SK-N-SH treated with all-trans-retinoic acid at 6 μM for 48 hours (cell line): ENCODE results near the gene WWC2.

Experiments
- ATAC-seq: fragments of 200-7000 bp; cut with Tn5 transposase; 3 replicates; pipeline ENCODE4 v1.9.1; 2020; ENCODE audit warnings: mild to moderate bottlenecking, moderate library complexity
- ARNTL ChIP-seq: fragments of 450-650 bp; formaldehyde crosslinking; IDR thresholded peaks from 2 replicates; pipeline ENCODE4 v1.5.0; 2020; ENCODE audit warnings: low read depth, mild to moderate bottlenecking, moderate library complexity, borderline replicate concordance
- CREB5 ChIP-seq: fragments of 250-450 bp; sonication (Bioruptor Pico); IDR thresholded peaks from 2 replicates; pipeline ENCODE4 v1.5.1; 2020; ENCODE audit warnings: low read depth, mild to moderate bottlenecking, moderate library complexity
- CSDC2 ChIP-seq: fragments of 250-450 bp; sonication (Bioruptor Pico); IDR thresholded peaks from 2 replicates; pipeline ENCODE4 v1.5.0; 2020; ENCODE audit warnings: mild to moderate bottlenecking, moderate library complexity
- CSRNP3 ChIP-seq: fragments of 250-450 bp; sonication (Bioruptor Pico); IDR thresholded peaks from 2 replicates; pipeline ENCODE4 v1.5.1; 2021; ENCODE audit warnings: mild to moderate bottlenecking, moderate library complexity
- GLIS3 ChIP-seq: fragments of 250-450 bp; sonication (Bioruptor Pico); IDR thresholded peaks from 2 replicates; pipeline ENCODE4 v1.5.0; 2020; ENCODE audit warnings: mild to moderate bottlenecking, moderate library complexity
- ISL1 ChIP-seq: fragments of 250-450 bp; sonication (Bioruptor Pico); IDR thresholded peaks from 2 replicates; pipeline ENCODE4 v2.1.2; 2022; ENCODE audit warnings: mild to moderate bottlenecking, moderate library complexity
- OSR1 ChIP-seq: fragments of 250-450 bp; sonication (Bioruptor Pico); IDR thresholded peaks from 2 replicates; pipeline ENCODE4 v1.8.0; 2022; ENCODE audit warnings: moderate library complexity, mild to moderate bottlenecking, inconsistent platforms
- PATZ1 ChIP-seq: fragments of 250-450 bp; sonication (Bioruptor Pico); IDR thresholded peaks from 2 replicates; pipeline ENCODE4 v1.8.0; 2020; ENCODE audit warnings: mild to moderate bottlenecking, moderate library complexity, borderline replicate concordance
- POU6F1 ChIP-seq: fragments of 250-450 bp; sonication (Bioruptor Pico); IDR thresholded peaks from 2 replicates; pipeline ENCODE4 v1.8.0; 2021; ENCODE audit warnings: low read depth, mild to moderate bottlenecking, moderate library complexity, borderline replicate concordance
- PPARA ChIP-seq: fragments of 250-450 bp; sonication (Bioruptor Pico); IDR thresholded peaks from 2 replicates; pipeline ENCODE4 v1.5.0; 2020; ENCODE audit warnings: mild to moderate bottlenecking, borderline replicate concordance
- RARB ChIP-seq: fragments of 250-450 bp; sonication (Bioruptor Pico); IDR thresholded peaks from 2 replicates; pipeline ENCODE4 v1.8.0; 2021; ENCODE audit warnings: mild to moderate bottlenecking, moderate library complexity
- SNAI2 ChIP-seq: fragments of 250-450 bp; sonication (Bioruptor Pico); IDR thresholded peaks from 2 replicates; pipeline ENCODE4 v1.5.0; 2020; ENCODE audit warnings: mild to moderate bottlenecking, moderate library complexity
- TCF4 ChIP-seq: fragments of 250-450 bp; sonication (Bioruptor Pico); IDR thresholded peaks from 2 replicates; pipeline ENCODE4 v1.8.0; 2021; ENCODE audit warnings: mild to moderate bottlenecking, moderate library complexity, borderline replicate concordance
- TOX ChIP-seq: fragments of 250-450 bp; sonication (Bioruptor Pico); IDR thresholded peaks from 2 replicates; pipeline ENCODE4 v1.8.0; 2021; ENCODE audit warnings: mild to moderate bottlenecking, moderate library complexity, borderline replicate concordance
- ZC3H10 ChIP-seq: fragments of 250-450 bp; sonication (Bioruptor Pico); IDR thresholded peaks from 2 replicates; pipeline ENCODE4 v1.5.1; 2021; ENCODE audit warnings: mild to moderate bottlenecking, moderate library complexity
- ZFP3 ChIP-seq: fragments of 250-450 bp; sonication (Bioruptor Pico); IDR thresholded peaks from 2 replicates; pipeline ENCODE4 v1.5.0; 2020; ENCODE audit warnings: mild to moderate bottlenecking, moderate library complexity
- ZFP30 ChIP-seq: fragments of 450-650 bp; formaldehyde crosslinking; IDR thresholded peaks from 2 replicates; pipeline ENCODE4 v1.5.0; 2022; ENCODE audit warnings: mild to moderate bottlenecking, moderate library complexity
- ZNF565 ChIP-seq: fragments of 450-650 bp; formaldehyde crosslinking; conservative IDR thresholded peaks from 2 replicates; pipeline ENCODE4 v1.5.0; 2020; ENCODE audit warnings: low read depth, mild to moderate bottlenecking, moderate library complexity
- ZNF70 ChIP-seq: fragments of 450-650 bp; formaldehyde crosslinking; IDR thresholded peaks from 2 replicates; pipeline ENCODE4 v1.5.0; 2020; ENCODE audit warnings: mild to moderate bottlenecking, moderate library complexity
- ZNF8 ChIP-seq: fragments of 450-650 bp; formaldehyde crosslinking; IDR thresholded peaks from 2 replicates; pipeline ENCODE4 v1.5.0; 2020; ENCODE audit warnings: mild to moderate bottlenecking, moderate library complexity

Gene WWC2

GRCh38 chr4:183314806-183315205, 215.7 kb downstream of the WWC2 start:
- ATAC-seq = no peak
- no peak for TF ChIP-seq TOX
- no peak for TF ChIP-seq ZNF70 (CRISPR knock-in tag)

GRCh38 chr4:183318656-183319055, 219.6 kb downstream of the WWC2 start:
- no peak for ATAC-seq
- TF ChIP-seq ISL1 (CRISPR knock-in tag) (no peak), ZC3H10 (no peak), CREB5 (CRISPR knock-in tag) (no peak), OSR1 (no peak), POU6F1 (CRISPR knock-in tag) (no peak), RARB (CRISPR knock-in tag) (no peak), ZNF565 (CRISPR knock-in tag) (no peak), ZNF8 (no peak), ZFP3 (CRISPR knock-in tag) (no peak), GLIS3 (CRISPR knock-in tag) (no peak), ZNF70 (CRISPR knock-in tag) (no peak), PPARA (CRISPR knock-in tag) (no peak), CSRNP3 (CRISPR knock-in tag) (no peak), TCF4 (no peak)

- TF ChIP-seq ZC3H10 (peak; percentile 81), CSDC2 (CRISPR knock-in tag) (no peak), ZNF565 (CRISPR knock-in tag) (no peak), ISL1 (CRISPR knock-in tag) (peak; percentile 33; the same call in 1 of the 2 replicates), TCF4 (no peak), SNAI2 (CRISPR knock-in tag) (no peak), POU6F1 (CRISPR knock-in tag) (no peak), CSRNP3 (CRISPR knock-in tag) (no peak), ZFP30 (CRISPR knock-in tag) (no peak), GLIS3 (CRISPR knock-in tag) (no peak)
- peak; percentile 39; the same call in 1 of the 3 replicates for ATAC-seq
These were observed 221.4 kb downstream of the WWC2 start, which contains the start of gene CLDN22 for GRCh38 chr4:183320211-183321059. Gene CLDN22, minus strand, starts transcription at chr4:183320276. Its CDS starts 58 bp downstream, at chr4:183320218.

GRCh38 chr4:183321079-183321478, 222.0 kb downstream of the WWC2 start:
- no peak for ATAC-seq
- TF ChIP-seq GLIS3 (CRISPR knock-in tag) = no peak
- no peak for TF ChIP-seq ARNTL
- TF ChIP-seq OSR1 = no peak
- TF ChIP-seq POU6F1 (CRISPR knock-in tag) = no peak
- TF ChIP-seq ZNF8 = no peak
- no peak for TF ChIP-seq SNAI2 (CRISPR knock-in tag)
- TF ChIP-seq ZFP30 (CRISPR knock-in tag) = no peak
- TF ChIP-seq ZC3H10 = no peak
- TF ChIP-seq ISL1 (CRISPR knock-in tag) = no peak
- TF ChIP-seq TOX = no peak
- TF ChIP-seq ZFP3 (CRISPR knock-in tag) = no peak
- no peak for TF ChIP-seq ZNF70 (CRISPR knock-in tag)
- TF ChIP-seq CREB5 (CRISPR knock-in tag) = no peak
- TF ChIP-seq TCF4 = no peak
- TF ChIP-seq PATZ1 (CRISPR knock-in tag) = no peak
- TF ChIP-seq RARB (CRISPR knock-in tag) = no peak
- no peak for TF ChIP-seq CSDC2 (CRISPR knock-in tag)
